Stimulated activated CD4-positive, alpha-beta T cell treated with anti-CD3 and anti-CD28 coated beads, Interleukin-15, amount 100 ng/mL, for 1 hour (primary cell): ENCODE results near the gene UGT1A8.
"Not testable (repeated sequence)": the region's sequence is repeated elsewhere in the genome, so short reads cannot be mapped to it uniquely, and the experiment has no call there.

Experiments used
- DNase-seq, 2 donors: peaks; one replicate each; pipeline ENCODE4 v3.0.0-alpha.2; 2020; ENCODE audit warnings: low read depth in 1 of 2, low spot score in 1 of 2

Gene UGT1A8

GRCh38 chr2:233639860-233640259 lies 22.4 kb downstream of the UGT1A8 start:
- no peak for DNase-seq

DNA sequence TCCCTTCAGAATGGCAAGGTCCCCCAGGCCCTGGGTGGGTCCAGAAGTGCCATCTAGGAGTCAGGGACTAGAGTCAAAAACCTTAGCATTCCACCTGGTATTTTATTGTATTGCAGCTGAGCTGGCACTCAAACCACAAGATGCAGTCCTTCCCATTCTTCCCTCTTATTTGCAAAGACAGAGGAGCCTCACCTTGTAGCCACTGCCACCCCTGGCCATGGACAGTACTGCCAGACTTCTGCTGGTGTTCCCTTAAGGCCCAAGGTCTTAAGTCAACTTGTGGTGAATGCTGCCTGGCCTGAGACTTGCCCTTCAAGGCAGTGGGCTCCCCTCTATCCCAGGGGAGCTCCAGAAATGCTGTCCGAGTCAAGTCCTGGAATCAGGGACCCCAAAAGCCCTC lies 25.7 kb downstream of the UGT1A8 start:
- no peak for DNase-seq

GRCh38 chr2:233646033-233646432 lies 28.6 kb downstream of the UGT1A8 start:
- not testable (repeated sequence) for DNase-seq

GRCh38 chr2:233650981-233651380 lies 33.5 kb downstream of the UGT1A8 start:
- DNase-seq = no peak

DNA sequence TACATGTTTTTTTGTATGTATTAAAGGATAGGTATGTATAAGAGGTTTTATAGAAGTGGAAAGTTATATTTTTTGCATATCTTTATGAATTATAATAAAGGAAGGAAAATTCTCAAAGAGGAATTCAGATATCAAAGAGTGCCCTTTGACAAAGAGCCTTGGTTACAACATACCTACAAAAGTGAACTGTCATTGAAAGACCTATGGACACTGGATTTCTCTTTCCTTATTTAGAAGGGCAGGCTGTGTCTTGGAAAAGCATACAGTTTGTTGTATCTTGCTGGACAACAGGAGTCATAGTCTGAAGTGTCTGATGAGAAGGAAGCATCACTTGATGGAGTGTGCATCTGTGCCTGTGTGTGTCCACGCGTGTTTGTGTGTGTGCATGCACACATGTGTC lies 34.0 kb downstream of the UGT1A8 start:
- DNase-seq = no peak

GRCh38 chr2:233654501-233654900 lies 37.1 kb downstream of the UGT1A8 start:
- no peak for DNase-seq

- DNase-seq = no peak
These were observed 37.6 kb downstream of the UGT1A8 start for GRCh38 chr2:233655043-233655442.

- DNase-seq = not testable (repeated sequence)
These were observed 38.5 kb downstream of the UGT1A8 start for GRCh38 chr2:233655943-233656342.

DNA sequence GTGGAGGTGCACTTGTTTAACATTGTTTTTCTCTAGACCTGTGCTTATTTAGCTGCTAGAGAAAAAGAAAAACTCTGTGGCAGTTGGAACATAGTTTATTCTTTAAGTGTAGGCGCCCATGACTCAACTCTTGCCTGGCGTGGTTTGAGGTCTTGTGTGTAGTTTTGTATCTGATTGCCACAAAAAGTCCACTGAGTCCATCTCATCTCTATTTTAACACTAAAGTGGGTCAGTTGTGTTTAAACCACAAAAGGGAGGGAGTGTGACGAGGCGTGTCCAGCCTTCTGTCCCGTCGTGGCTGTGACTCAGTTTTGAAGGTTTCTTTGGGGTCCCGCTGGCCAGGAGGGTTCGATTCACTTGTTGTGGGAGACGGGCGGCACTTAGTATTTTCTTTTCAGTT lies 39.0 kb downstream of the UGT1A8 start:
- DNase-seq = no peak

GRCh38 chr2:233658610-233659009 lies 41.2 kb downstream of the UGT1A8 start:
- no peak for DNase-seq

DNA sequence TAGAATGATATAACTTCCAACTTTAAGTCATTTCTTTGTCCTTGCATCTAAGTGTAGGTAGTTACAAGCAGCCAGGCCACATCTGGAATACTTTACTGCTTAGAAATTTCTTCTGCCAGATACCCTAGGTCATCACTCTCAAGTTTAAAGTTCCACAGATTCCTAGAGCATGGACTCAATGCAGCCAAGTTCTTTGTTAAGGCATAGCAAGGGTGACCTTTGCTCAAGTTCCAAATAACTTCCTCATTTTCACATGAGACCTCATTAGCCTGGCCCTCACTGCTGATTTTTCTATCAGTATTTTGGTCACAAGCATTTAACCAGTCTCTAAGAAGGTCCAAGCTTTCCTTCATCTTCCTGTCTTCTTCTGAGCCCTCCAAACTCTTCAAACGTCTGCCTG lies 46.5 kb downstream of the UGT1A8 start:
- DNase-seq = no peak

- no peak for DNase-seq
These were observed 51.3 kb downstream of the UGT1A8 start for GRCh38 chr2:233668605-233669260.

DNA sequence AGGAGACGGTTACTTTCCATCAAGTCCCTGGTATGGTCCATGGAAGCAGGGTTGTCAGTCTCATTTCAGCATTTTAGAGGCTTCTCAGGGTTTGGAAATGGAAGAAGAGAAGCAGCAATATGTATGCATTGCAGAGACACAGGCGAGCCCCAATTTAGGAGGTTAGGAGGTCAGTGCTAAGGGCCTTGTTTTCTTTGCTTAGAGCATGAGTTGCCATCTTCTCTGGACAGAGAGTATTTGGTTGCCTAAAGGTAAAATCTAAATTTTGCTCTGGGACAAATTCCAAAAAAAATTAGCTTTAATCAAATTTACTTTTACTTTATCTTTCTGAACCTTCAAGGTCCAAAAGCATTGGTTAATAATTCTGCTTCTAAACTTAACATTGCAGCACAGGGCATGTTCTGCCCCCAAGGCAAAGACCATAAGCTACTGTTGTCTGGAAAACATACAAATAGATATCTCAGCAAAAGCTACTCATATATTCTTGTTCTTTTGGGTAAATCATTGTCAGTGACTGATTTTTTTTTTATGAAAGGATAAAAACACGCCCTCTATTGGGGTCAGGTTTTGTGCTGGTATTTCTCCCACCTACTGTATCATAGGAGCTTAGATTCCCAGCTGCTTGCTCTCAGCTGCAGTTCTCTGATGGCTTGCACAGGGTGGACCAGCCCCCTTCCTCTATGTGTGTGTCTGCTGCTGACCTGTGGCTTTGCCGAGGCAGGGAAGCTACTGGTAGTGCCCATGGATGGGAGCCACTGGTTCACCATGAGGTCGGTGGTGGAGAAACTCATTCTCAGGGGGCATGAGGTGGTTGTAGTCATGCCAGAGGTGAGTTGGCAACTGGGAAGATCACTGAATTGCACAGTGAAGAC lies 54.1 kb downstream of the UGT1A8 start, which contains the start of gene UGT1A9:
UGT1A9 (plus strand) TSS at position 609 of the 872 bp plus-strand sequence; CDS start at position 646, 37 bp downstream.
- no peak for DNase-seq

DNA sequence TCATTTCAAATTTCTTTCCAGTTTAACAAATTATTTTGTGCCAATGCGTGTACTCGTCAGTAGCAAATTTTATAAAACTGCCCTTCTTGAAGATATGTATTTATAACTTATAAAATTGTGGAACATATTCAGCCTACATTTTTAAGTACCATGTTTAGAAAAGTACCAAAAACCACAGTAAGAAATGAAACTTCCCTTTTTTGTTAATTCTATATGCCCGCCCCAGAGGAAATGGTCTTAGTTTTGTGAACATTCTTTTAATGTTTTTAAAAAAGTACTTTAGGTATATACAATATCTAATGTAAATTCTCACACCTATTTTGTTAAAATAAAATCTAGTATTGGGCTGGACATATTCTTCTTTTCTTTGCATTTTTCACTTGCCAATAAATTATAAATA lies 55.5 kb downstream of the UGT1A8 start:
- no peak for DNase-seq

DNA sequence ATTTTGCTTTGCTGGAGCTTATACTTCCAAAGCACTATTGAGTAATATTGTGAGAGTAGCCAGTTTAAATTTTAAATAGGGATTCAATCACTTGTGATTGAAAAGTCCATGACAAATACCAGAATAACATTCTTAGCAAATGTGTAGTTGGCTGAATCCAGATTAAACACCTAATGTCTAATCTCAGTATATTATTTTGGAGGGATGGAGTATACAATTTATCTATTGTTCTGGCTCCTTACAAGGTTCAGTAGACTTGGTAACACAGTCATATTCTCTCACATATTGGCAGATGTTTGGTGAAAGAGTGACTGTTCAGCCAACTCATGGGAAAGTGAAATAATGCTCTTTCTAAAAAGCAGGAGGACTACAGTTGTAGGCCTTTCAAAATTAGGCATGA lies 56.5 kb downstream of the UGT1A8 start:
- no peak for DNase-seq

DNA sequence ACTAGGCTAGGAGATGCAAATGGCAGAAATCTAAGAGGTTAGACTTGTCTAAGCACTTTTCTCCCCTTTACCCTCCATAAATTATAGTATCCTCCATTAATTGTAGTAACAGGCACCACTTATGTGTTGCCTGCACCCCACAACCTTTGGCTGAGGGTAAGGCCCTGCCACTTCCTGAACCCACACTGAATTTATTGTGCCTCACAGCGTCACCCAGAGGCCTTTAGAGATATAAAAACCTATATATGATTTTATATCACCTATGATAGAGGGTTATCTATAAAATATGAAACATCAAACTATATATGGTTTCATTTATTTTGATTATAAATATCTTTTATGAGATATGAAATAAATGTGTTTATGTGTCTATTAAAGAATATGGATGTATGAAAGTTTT lies 56.9 kb downstream of the UGT1A8 start:
- no peak for DNase-seq

- no peak for DNase-seq
These were observed 57.6 kb downstream of the UGT1A8 start for GRCh38 chr2:233674995-233675394.

DNA sequence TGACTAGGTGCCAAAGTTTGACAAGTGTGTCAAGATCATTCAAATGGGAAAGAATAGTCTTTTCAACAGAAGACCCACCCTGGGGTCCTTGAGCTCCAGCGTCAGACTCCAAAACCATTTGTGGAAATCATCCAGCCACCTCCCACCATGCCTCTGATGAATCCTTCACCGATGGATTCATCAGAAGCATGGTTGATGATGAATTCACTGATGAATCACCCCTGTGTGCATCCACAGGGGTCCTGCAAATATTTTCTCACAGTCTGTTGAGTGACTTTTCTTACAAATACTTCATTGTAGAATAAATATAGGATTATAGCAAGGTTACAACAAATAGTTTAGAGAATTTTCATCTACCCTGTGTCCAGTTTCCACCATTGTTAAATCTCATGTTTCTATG lies 58.6 kb downstream of the UGT1A8 start:
- DNase-seq = no peak

- DNase-seq = no peak
These were observed 61.8 kb downstream of the UGT1A8 start for GRCh38 chr2:233679196-233679595.

GRCh38 chr2:233680361-233681045 lies 63.1 kb downstream of the UGT1A8 start:
- DNase-seq = no peak

GRCh38 chr2:233681521-233682099 lies 64.2 kb downstream of the UGT1A8 start, which contains the start of gene UGT1A7:
TSS of gene UGT1A7 (plus strand) at chr2:233681901. CDS start at chr2:233681938, 37 bp downstream.
- DNase-seq = no peak
